Glutamatergic neuron (in vitro differentiated cells): ENCODE results near the gene MED8. TPM values are rescaled to one million over a fixed set of nuclear protein-coding genes. Genes with fewer than 3 reads are reported as not detected.
A peak's percentile ranks its signal among the peaks of the same experiment; 100 is the strongest.
"Not testable (repeated sequence)": the region's sequence is repeated elsewhere in the genome, so short reads cannot be mapped to it uniquely, and the experiment has no call there.

ENCODE experiments used
- DNase-seq: peaks from one replicate; pipeline ENCODE4 v3.0.0; 2022
- H3K27ac Mint-ChIP-seq: one replicate; pipeline ENCODE4 v1.8.0; 2020; ENCODE audit warnings: mild to moderate bottlenecking, mixed read lengths, inconsistent platforms; ENCODE audit not compliant: unreplicated experiment
- H3K27me3 Mint-ChIP-seq: one replicate; pipeline ENCODE4 v1.8.0; 2020; ENCODE audit warnings: mild to moderate bottlenecking, moderate library complexity, mixed read lengths, inconsistent platforms; ENCODE audit not compliant: unreplicated experiment
- H3K36me3 Mint-ChIP-seq: one replicate; pipeline ENCODE4 v1.8.0; 2020; ENCODE audit warnings: mild to moderate bottlenecking, mixed read lengths, inconsistent platforms; ENCODE audit not compliant: unreplicated experiment
- H3K4me1 Mint-ChIP-seq: one replicate; pipeline ENCODE4 v1.8.0; 2020; ENCODE audit warnings: mild to moderate bottlenecking, low read depth, mixed read lengths, inconsistent platforms; ENCODE audit not compliant: unreplicated experiment
- H3K4me3 Mint-ChIP-seq: one replicate; pipeline ENCODE4 v1.8.0; 2020; ENCODE audit warnings: mild to moderate bottlenecking, mixed read lengths, inconsistent platforms; ENCODE audit not compliant: unreplicated experiment
- H3K9me3 Mint-ChIP-seq: one replicate; pipeline ENCODE4 v1.8.0; 2020; ENCODE audit warnings: mild to moderate bottlenecking, moderate library complexity, mixed read lengths, inconsistent platforms; ENCODE audit not compliant: unreplicated experiment
- CTCF ChIP-seq: fragments of 200-600 bp; sonication (generic); IDR thresholded peaks from one replicate; pipeline ENCODE4 v1.5.0; 2021; ENCODE audit not compliant: partially characterized antibody, unreplicated experiment
- total RNA-seq: library from RNA; stranded (reverse); fragmentation: NEBNext Ultra II Directional; extraction: Animal tissue kit (Norgen Biotek cat#: 25700); gene quantifications from one replicate; pipeline ENCODE4 v1.2.1, GENCODE V29; 2021; ENCODE audit not compliant: unreplicated experiment

MED8 gene
- total RNA-seq, 1 donor from 2014 or later: 39.1 TPM

- no peaks in the 10 kb centered on the region for H3K9me3 Mint-ChIP-seq
- H3K27ac Mint-ChIP-seq: no peak overlapping the region
- no peak overlapping the region for H3K4me3 Mint-ChIP-seq
- H3K36me3 Mint-ChIP-seq: no peaks in the 10 kb centered on the region
- H3K4me1 Mint-ChIP-seq: no peaks in the 10 kb centered on the region
- TF ChIP-seq CTCF: no peak
- DNase-seq: no peak
- peaks cover 2% of the 10 kb centered on the region for H3K27me3 Mint-ChIP-seq
These were observed 26.3 kb upstream of the MED8 start for GRCh38 chr1:43415901-43416300.

GRCh38 chr1:43414634-43415223, 25.1 kb upstream of the MED8 start:
- no peaks in the 10 kb centered on the region for H3K36me3 Mint-ChIP-seq
- H3K9me3 Mint-ChIP-seq: no peaks in the 10 kb centered on the region
- no peaks in the 10 kb centered on the region for H3K4me1 Mint-ChIP-seq
- peaks cover 4% of the 10 kb centered on the region for H3K27me3 Mint-ChIP-seq
- DNase-seq: peak; percentile 75
- no peak overlapping the region for H3K27ac Mint-ChIP-seq
- H3K4me3 Mint-ChIP-seq: no peak overlapping the region
- peak; percentile 79 for TF ChIP-seq CTCF

- not testable (repeated sequence) for H3K4me1 Mint-ChIP-seq, H3K27ac Mint-ChIP-seq
These were observed 23.8 kb upstream of the MED8 start for GRCh38 chr1:43413426-43413825.

GRCh38 chr1:43410571-43410970, 21.0 kb upstream of the MED8 start:
- TF ChIP-seq CTCF: no peak
- H3K36me3 Mint-ChIP-seq: peaks cover 10% of the 10 kb centered on the region
- peaks cover 4% of the 10 kb centered on the region for H3K27me3 Mint-ChIP-seq
- no peak overlapping the region for H3K27ac Mint-ChIP-seq
- no peak for DNase-seq
- H3K4me1 Mint-ChIP-seq: no peaks in the 10 kb centered on the region
- H3K4me3 Mint-ChIP-seq: no peak overlapping the region
- no peaks in the 10 kb centered on the region for H3K9me3 Mint-ChIP-seq

More at GRCh38 chr1:43413426-43413825, 23.8 kb upstream of the MED8 start:
- H3K9me3 Mint-ChIP-seq, H3K4me3 Mint-ChIP-seq, DNase-seq, H3K27me3 Mint-ChIP-seq, H3K36me3 Mint-ChIP-seq: not testable (repeated sequence)

GRCh38 chr1:43405876-43406234, 16.3 kb upstream of the MED8 start:
- Mint-ChIP-seq H3K4me3 (no peak overlapping the region), H3K27ac (no peak overlapping the region), H3K27me3 (peaks cover 8% of the 10 kb centered on the region), H3K9me3 (peaks cover 3% of the 10 kb centered on the region), H3K36me3 (peaks cover 15% of the 10 kb centered on the region), H3K4me1 (no peaks in the 10 kb centered on the region)
- no peak for TF ChIP-seq CTCF
- DNase-seq: no peak
